Esophagus muscularis mucosa (tissue), 4 donors: ENCODE measurements around the gene GRWD1. TPM values are rescaled to one million over a fixed set of nuclear protein-coding genes. Genes with fewer than 3 reads are reported as not detected.

Source experiments
- DNase-seq: peaks from one replicate; pipeline ENCODE4 v3.0.0-alpha.2; 2017; ENCODE audit errors: extremely low spot score
- H3K27ac ChIP-seq, 4 donors: fragments of 200-600 bp; sonication (generic); replicated peaks in 1 of 4; 1 replicate in 3 of 4; 2 replicates in 1 of 4; pipeline ENCODE4 v1.5.1; 2016 to 2019; ENCODE audit warnings: mild to moderate bottlenecking in 1 of 4
- H3K27me3 ChIP-seq, 4 donors: fragments of 200-600 bp; sonication (generic); one replicate each; pipeline versions ENCODE4 v1.5.1 to v1.6.0; 2016 to 2019
- H3K36me3 ChIP-seq, 4 donors: fragments of 200-600 bp; sonication (generic); one replicate each; pipeline ENCODE4 v1.5.1; 2016 to 2019
- H3K4me1 ChIP-seq, 4 donors: fragments of 200-600 bp; sonication (generic); one replicate each; pipeline ENCODE4 v1.5.1; 2016 to 2019
- H3K4me3 ChIP-seq, 4 donors: fragments of 200-600 bp; sonication (generic); 1 replicate in 2 of 4; 2 replicates in 2 of 4; pipeline ENCODE4 v1.5.1; 2016 to 2019; ENCODE audit warnings: mild to moderate bottlenecking in 4 of 4, moderate library complexity in 1 of 4
- H3K9me3 ChIP-seq, 4 donors: fragments of 200-600 bp; sonication (generic); 1 replicate in 3 of 4; 2 replicates in 1 of 4; pipeline ENCODE4 v1.5.1; 2016 to 2019
- CTCF ChIP-seq, 3 experiments: fragments of 200-600 bp in 2 of 3; fragments of 450-650 bp in 1 of 3; sonication (generic) in 2 of 3; IDR thresholded peaks; one replicate each; pipeline ENCODE4 v1.5.1; 2017 to 2019; ENCODE audit warnings: antibody characterized with exemption in 3 of 3, mild to moderate bottlenecking in 2 of 3, moderate library complexity in 1 of 3
- EP300 ChIP-seq: sonication (generic); formaldehyde crosslinking; IDR thresholded peaks from one replicate; pipeline ENCODE4 v1.6.1; 2017; ENCODE audit warnings: antibody characterized with exemption
- POLR2A ChIP-seq: fragments of 450-650 bp; IDR thresholded peaks from one replicate; pipeline ENCODE4 v1.6.1; 2017; ENCODE audit warnings: antibody characterized with exemption, moderate library complexity, mild to moderate bottlenecking, low read depth
- POLR2AphosphoS5 ChIP-seq, 2 donors: sonication (generic); formaldehyde crosslinking; IDR thresholded peaks; one replicate each; pipeline ENCODE4 v1.6.1; 2017; ENCODE audit warnings: antibody characterized with exemption in 2 of 2
- WGBS: methylation state at CpG from one replicate; pipeline ENCODE4 v1.1.5; 2018; 5-methylcytosine and 5-hydroxymethylcytosine counted together
- intact Hi-C: fragments of 100-400 bp; cut with DNase I; formaldehyde crosslinking; loops from one replicate; pipeline ENCODE4 v1.15.1; 2023
- total RNA-seq, 4 donors: library from RNA; depleted of rRNA; stranded (reverse); fragments of >200 nt; gene quantifications; one replicate each; pipeline versions ENCODE4 v1.1.0 to v1.2.1, GENCODE V29; 2016

Gene GRWD1
- total RNA-seq, 4 donors from 2014 or later: 19.5 to 42.9 (median 31.7) TPM

DNA sequence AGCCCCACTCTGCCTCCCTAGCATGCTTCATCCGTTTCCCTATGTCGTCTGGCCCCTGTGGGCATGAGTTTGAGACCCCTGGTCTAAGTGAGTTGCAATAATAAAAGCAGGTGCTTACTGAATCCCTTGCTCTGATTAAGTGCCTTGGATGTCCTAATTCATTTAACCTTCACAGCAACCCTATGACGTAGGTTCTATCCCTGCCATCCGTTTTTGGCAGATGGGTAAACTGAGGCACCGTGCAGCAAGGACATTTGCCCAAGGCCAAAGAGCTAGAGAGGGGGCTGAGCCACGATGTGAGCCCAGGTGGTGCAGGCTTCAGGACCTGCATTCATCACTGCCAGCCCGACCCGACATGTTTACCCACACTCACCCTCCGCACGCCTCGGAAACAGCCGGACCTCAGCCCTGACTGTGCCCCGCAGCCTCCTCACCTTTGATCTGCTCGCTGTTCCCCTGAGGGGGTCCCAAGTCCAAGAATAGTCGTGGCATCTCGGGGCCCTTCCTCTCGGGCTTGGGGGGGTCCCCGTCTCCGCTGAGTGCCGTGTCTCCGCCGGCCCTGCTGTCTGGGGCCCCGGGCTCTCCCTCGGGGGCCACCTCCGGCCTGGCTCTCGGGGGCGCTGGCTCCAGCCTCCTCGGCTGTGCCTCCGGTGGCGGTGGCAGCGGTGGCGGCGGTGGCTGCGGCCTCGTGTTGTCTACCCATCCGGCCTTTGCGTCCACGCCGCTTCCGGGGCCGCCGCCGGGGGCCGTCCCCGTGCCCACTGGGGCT is 51.4 kb downstream of the GRWD1 start:
- TF ChIP-seq POLR2AphosphoS5 (IDR thresholded peaks at IDR 0.05) (no peak), EP300 (no peak), POLR2A (no peak), CTCF (IDR thresholded peaks at IDR 0.05) (no peak)
- Histone ChIP-seq H3K9me3 (no peaks in the 10 kb centered on the region), H3K36me3 (no peaks in the 10 kb centered on the region), H3K27ac (no peak overlapping the region), H3K27me3 (peaks cover 0 to 54% (median 45%) of the 10 kb centered on the region in 4 donors), H3K4me3 (peak overlapping the region in 2 of 4 donors; percentile 12 to 32), H3K4me1 (peaks cover 8 to 62% (median 55%) of the 10 kb centered on the region in 4 donors)
- DNase-seq: no peak
- WGBS: 54% methylated on average over 12 of the region's 45 CpGs
- intact Hi-C loops: no loop called here

DNA sequence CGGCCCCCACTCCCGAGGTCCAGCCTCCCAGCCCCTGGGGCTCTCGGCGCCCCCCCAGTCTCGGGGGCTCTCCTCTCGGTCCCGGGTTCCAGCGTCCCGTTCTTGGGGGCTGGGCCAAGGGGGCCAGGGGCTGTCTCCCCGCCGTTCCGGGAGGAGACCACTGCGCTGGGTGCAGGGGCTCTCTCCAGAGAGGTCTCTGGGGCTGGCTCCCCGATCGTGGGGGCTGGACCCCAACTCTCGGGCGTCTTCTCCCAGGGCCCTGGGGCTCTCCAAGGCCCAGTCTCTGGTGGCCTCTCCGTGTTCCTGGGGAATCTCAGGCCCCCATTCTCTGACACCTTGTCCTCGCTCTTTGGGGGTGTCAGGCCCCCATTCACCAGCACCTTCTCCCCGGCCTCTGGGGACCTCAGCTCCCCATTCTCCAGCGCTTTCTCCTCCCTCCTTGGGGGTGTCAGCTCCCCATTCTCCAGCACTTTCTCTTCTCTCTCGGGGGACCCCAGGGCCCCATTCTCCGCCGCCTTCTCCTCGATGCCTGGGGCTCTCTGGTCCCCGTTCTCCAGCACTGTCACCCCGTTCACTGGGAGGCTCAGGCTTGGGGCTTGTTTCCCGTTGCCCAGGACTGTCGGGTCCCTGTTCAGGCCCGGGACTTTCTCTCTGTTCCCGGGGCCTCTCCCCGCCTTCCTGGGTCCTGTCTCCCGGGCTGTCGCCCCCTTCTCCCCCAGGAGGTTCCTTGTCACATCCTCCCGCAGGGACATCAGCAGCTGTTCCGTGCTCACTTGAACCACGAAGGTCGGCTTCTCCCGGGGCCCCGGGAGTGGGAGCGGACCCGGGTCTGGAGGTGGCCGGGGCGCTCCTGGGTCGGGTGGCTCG is 52.2 kb downstream of the GRWD1 start:
- WGBS: 74% methylated on average over 21 of the region's 46 CpGs
- DNase-seq: no peak
- no peaks in the 10 kb centered on the region for H3K9me3 ChIP-seq
- intact Hi-C loops: no loop called here
- peaks cover 0 to 61% (median 50%) of the 10 kb centered on the region in 4 donors for H3K27me3 ChIP-seq
- no peak overlapping the region for H3K27ac ChIP-seq
- H3K4me1 ChIP-seq: peaks cover 8 to 59% (median 50%) of the 10 kb centered on the region in 4 donors
- H3K4me3 ChIP-seq: peak overlapping the region in 2 of 4 donors; percentile 18 to 32
- TF ChIP-seq CTCF (IDR thresholded peaks at IDR 0.05): no peak
- no peak for TF ChIP-seq POLR2A
- TF ChIP-seq POLR2AphosphoS5 (IDR thresholded peaks at IDR 0.05): no peak
- no peak for TF ChIP-seq EP300
- H3K36me3 ChIP-seq: no peaks in the 10 kb centered on the region

GRCh38 chr19:48498595-48499311 is 53.0 kb downstream of the GRWD1 start:
- intact Hi-C loops: no loop called here
- 64% methylated on average over 5 of the region's 59 CpGs for WGBS
- peaks cover 0 to 61% (median 50%) of the 10 kb centered on the region in 4 donors for H3K27me3 ChIP-seq

More at GRCh38 chr19:48498595-48499311, 53.0 kb downstream of the GRWD1 start:
- Histone ChIP-seq H3K4me3 (peak overlapping the region in 2 of 4 donors; percentile 18 to 32), H3K9me3 (no peaks in the 10 kb centered on the region), H3K36me3 (no peaks in the 10 kb centered on the region), H3K4me1 (peaks cover 8 to 59% (median 46%) of the 10 kb centered on the region in 4 donors), H3K27ac (no peak overlapping the region)
- TF ChIP-seq POLR2A (no peak), CTCF (IDR thresholded peaks at IDR 0.05) (no peak), POLR2AphosphoS5 (IDR thresholded peaks at IDR 0.05) (no peak), EP300 (no peak)
- no peak for DNase-seq
